GM12872 (cell line): ENCODE data around the gene GRM3.

Experiments used
- CTCF ChIP-seq: IDR thresholded peaks from 3 replicates; pipeline ENCODE4 v1.5.1; 2011; ENCODE audit warnings: low read depth, mild to moderate bottlenecking, low read length, moderate library complexity; ENCODE audit not compliant: insufficient read depth

The GRM3 gene

GRCh38 chr7:86826948-86827347 is 183.2 kb downstream of the GRM3 start:
- no peak for TF ChIP-seq CTCF

DNA sequence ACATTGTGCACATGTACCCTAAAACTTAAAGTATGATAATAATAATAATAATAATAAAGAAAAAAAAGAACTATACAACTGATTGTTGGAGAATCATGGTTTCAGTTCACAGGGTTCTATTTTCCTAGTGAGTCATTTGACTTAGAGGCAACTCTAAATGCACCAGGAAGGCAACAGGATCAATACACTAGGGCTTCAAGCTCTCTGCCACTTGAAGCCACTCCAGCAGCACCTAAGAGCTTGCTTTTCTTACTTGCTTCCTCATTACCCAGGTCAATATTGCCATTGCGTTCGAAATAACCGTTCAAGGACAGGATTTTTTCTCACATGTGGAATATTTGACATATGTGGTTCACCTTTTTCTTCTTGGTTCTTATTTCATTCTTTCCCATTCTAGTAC is 189.7 kb downstream of the GRM3 start:
- TF ChIP-seq CTCF, result no peak

DNA sequence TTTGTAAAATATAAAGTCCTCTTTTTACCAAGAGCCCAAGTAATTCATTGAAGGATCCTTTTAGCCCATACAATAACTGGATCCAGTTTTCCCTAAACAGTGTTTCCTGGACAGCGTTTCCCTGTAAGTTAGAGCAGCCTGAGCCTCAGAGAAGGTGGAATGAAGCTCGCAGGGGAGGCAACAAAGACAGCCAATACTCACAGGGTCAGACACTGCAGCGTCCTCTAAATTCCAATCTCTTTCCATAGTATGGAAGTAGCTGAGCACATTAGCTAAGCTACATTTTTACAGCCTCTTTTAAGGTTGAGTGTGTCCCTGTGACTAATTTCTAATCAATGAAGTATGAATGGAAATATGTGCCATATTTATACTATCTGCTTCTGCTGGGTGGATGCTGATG is 193.5 kb downstream of the GRM3 start:
- TF ChIP-seq CTCF, result no peak

DNA sequence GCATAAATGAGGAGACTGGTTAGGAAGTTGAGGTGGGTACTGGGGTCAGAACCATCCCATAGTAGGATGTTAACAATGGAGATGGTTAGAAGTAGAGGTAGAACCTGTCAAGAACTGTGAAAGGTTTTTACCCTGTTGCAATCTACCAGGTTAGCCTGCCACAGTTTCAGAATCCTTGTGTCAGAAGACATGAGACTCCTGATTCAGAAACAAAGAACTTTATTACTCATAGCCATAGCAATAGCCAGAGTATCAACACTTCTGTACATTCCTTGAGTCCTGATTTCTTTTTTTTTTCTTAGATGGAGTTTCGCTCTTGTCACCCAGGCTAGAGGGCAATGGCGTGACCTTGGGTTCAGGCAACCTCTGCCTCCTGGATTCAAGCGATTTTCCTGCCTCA is 200.9 kb downstream of the GRM3 start:
- TF ChIP-seq CTCF, result no peak

DNA sequence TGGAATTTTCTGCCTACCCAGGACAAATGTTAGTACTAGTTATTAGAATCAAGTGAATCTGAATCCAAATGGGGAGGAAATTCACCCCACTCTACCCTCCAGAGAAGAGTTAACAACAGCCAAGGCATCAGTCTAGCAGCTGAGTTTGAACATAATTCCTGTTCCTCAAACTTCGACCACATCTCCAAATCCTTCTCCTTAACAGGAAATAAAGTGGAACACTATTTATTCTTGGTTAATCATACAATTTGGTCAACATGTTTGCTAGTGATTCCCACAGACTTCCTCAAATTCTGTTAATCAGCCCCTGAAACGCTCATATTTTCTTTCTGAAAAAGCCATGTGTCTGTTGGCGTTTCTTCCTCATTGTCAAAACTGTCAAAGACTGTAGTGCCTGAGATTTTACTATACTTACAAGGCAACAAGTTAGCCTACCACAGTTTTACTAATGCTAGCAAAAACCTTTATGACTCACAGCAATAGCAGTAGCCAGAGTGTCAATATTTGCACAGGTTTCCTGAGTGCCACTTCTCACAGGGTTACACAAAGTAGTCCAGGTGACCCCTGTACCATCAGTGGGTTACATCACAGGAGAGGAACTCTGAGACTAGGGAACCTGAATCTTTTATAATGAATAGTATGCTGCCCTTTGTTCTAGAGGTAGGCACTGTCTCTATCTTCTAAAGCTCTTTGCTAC is 202.9 kb downstream of the GRM3 start:
- TF ChIP-seq CTCF, result no peak

- no peak for TF ChIP-seq CTCF
Observed at GRCh38 chr7:86848226-86848625, 204.5 kb downstream of the GRM3 start.

DNA sequence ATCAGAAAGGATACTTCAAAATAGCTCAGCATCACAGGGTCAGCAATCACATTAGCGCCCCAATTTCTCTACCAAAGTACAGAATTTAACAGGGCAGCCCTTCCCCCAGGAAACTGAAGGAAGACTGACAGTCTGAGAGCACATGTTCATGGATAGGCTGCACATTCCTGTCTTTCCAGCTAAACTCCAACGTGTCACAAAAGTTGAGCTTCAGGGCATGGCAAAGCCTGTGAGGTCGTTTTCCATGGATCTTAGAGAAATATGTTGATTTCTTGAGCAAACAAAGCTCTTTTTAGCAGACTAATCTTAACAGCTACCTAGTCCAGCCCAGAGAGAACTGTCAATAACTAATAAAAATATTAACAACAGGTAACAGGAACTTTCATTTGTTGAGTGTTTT is 207.9 kb downstream of the GRM3 start:
- no peak for TF ChIP-seq CTCF
